ENCODE measurements around the gene INHBA.
A peak's percentile ranks its signal among the peaks of the same experiment; 100 is the strongest.

The INHBA gene

DNA sequence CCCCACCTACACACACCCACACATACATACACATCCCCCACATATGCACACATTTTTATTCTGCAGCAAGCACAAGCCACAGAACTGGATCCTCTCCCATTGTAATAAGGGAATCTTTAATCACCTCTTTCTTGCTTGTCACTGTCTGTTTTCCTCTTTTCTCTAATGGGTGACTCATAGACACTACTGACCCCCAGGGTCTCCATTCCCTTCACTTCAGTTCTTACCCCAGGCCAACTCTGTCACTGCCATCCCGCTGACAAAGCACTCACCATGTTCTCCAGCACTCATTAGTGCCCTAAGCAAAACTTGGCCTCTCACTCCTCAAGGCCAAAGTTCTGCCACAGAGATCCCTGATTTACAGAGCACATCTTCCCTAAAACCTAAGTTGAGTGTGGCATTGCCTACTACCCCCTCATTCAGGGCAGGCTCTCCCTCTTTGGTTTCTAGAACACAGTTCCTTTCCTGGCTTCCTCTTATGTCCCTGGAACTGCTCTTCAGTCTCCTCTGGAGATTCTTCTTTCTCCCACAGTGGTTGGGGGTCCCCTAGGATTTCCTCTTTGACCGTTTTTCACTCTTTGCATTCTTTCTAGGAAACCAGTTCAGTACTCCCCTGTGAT is 39.6 kb upstream of the INHBA start:
- TF ChIP-seq, protein P1, sequence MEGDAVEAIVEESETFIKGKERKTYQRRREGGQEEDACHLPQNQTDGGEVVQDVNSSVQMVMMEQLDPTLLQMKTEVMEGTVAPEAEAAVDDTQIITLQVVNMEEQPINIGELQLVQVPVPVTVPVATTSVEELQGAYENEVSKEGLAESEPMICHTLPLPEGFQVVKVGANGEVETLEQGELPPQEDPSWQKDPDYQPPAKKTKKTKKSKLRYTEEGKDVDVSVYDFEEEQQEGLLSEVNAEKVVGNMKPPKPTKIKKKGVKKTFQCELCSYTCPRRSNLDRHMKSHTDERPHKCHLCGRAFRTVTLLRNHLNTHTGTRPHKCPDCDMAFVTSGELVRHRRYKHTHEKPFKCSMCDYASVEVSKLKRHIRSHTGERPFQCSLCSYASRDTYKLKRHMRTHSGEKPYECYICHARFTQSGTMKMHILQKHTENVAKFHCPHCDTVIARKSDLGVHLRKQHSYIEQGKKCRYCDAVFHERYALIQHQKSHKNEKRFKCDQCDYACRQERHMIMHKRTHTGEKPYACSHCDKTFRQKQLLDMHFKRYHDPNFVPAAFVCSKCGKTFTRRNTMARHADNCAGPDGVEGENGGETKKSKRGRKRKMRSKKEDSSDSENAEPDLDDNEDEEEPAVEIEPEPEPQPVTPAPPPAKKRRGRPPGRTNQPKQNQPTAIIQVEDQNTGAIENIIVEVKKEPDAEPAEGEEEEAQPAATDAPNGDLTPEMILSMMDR (IDR thresholded peaks at IDR 0.05; ENCODE audit: low read depth, low read length), result no peak
- no peak for DNase-seq (ENCODE audit: low read depth in 2 of 2)
- H3K4me3 ChIP-seq (replicated peaks in 1 of 2; ENCODE audit: low read depth in 2 of 2, low read length in 2 of 2), result no peak overlapping the region

DNA sequence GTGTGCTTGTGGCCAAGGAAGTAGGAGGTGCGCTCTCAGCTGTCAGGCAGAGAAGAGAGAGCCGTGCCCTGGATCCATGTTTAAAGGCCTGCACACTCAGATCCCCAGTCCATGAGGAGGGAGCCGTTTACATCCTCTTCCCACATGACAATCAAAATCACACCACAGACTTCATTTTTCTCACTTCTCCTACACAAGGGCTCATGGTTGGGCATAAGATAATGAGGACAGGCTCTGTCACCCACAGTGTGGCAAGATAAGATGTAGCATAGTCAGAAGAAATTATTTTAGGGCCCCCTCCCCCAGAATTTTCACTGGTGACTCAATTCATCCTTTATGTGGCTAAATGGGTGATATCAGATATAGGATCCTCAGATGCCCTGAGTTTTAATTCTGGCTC is 35.9 kb upstream of the INHBA start:
- TF ChIP-seq, protein P1 (IDR thresholded peaks at IDR 0.05; ENCODE audit: low read depth, low read length), result no peak
- no peak for DNase-seq (ENCODE audit: low read depth in 2 of 2)
- H3K4me3 ChIP-seq (replicated peaks in 1 of 2; ENCODE audit: low read depth in 2 of 2, low read length in 2 of 2), result no peak overlapping the region

DNA sequence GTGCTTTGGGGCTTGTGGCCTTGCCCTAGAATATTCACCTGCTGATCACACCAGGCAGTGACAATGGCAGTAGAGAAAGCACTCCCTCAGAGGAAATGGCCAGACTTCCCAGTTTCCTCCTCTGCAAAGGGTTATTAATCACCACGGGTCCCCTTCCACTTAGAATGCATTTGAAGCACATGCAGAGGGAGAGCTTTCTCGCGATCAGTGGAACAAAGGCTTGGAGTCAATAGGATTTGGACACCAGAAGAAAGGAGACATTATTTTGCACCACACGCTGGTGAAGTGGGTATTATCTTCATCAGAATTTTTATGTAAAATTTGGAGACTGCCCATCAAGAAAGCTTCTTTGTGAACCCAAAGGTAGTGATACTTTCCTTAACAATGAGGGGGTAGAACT is 35.4 kb upstream of the INHBA start:
- no peak overlapping the region for H3K4me3 ChIP-seq (replicated peaks in 1 of 2; ENCODE audit: low read depth in 2 of 2, low read length in 2 of 2)
- TF ChIP-seq, protein P1 (IDR thresholded peaks at IDR 0.05; ENCODE audit: low read depth, low read length), result no peak
- DNase-seq (ENCODE audit: low read depth in 2 of 2), result no peak

DNA sequence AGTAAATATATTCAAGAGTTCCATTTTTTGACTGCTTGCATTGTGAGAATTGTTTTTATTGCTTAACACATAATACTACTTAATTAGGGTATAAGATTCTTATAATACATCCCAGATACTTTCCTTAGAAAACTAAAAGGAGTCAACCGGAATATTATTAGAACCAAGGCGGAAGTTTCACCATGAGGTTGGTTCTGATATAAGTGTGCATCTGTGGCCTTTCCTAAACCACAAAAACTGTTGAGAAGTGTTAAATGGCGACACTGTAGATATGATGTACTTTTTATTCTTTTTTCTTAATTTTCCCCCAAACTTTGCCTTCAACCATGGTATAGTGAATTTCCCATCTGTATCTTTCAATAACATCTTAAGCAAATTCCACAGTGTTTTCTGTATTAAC is 32.3 kb upstream of the INHBA start:
- no peak for DNase-seq (ENCODE audit: low read depth in 2 of 2)
- H3K4me3 ChIP-seq (replicated peaks in 1 of 2; ENCODE audit: low read depth in 2 of 2, low read length in 2 of 2), result no peak overlapping the region
- TF ChIP-seq, protein P1 (IDR thresholded peaks at IDR 0.05; ENCODE audit: low read depth, low read length), result no peak

DNA sequence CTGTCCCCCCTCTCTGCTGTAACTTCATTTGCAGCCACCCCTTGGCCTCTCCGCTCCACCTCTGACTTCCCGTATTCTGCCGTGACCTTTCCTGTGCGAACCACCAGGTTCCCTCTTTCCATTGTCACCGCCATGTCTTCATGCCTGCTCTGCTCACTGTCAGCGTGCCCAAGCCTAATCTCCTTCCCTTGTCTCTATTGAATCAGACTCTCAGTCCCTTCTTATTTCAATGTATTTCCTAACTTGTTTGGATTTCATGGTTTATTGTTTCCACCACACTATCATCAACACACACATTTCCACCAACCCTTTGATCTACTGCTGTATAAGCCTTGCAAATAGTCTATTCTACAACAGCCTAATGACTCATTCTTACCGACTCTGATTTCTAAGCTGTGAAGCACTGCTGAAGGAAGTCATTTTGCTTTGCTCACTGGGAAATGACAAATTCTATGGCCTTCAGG is 30.0 kb upstream of the INHBA start:
- DNase-seq (ENCODE audit: low read depth in 2 of 2), result peak in 1 of 2 donors; percentile 32
- TF ChIP-seq, protein P1 (IDR thresholded peaks at IDR 0.05; ENCODE audit: low read depth, low read length), result no peak
- H3K4me3 ChIP-seq (replicated peaks in 1 of 2; ENCODE audit: low read depth in 2 of 2, low read length in 2 of 2), result no peak overlapping the region

DNA sequence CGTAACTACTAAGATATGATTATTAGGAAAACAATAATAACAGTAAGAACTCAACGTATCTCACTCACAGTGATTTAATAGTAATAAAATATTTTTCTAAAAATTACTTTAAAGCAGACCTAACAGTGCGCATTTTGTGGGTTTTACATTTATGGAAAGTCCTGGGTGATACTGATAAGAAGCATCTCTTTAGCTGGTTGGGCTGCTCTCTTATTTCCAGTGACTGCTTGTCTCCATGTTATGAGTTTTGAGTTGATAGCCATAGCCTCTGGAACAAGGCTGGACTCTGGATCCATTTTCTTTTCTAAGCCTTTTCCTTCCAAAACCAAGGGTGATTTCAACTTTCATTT is 29.5 kb upstream of the INHBA start:
- DNase-seq (ENCODE audit: low read depth in 2 of 2), result no peak
- TF ChIP-seq, protein P1 (IDR thresholded peaks at IDR 0.05; ENCODE audit: low read depth, low read length), result no peak

More for the DNA sequence above, 29.5 kb upstream of the INHBA start:
- H3K4me3 ChIP-seq (replicated peaks in 1 of 2; ENCODE audit: low read depth in 2 of 2, low read length in 2 of 2), result no peak overlapping the region

All from cardiac fibroblast (primary cell).